A549 (cell line): ENCODE data around the gene DEPDC5. TPM values are rescaled to one million over a fixed set of nuclear protein-coding genes. Genes with fewer than 3 reads are reported as not detected.

Source experiments
- ATAC-seq, 2 experiments: fragments of 200-7000 bp in 1 of 2; fragments of >200 bp in 1 of 2; cut with Nextera tagmentation in 1 of 2; cut with Tn5 transposase in 1 of 2; 3 replicates each; pipeline versions ENCODE4 v1.8.0 to v1.9.1; 2018 to 2020; ENCODE audit warnings: mild to moderate bottlenecking in 1 of 2, moderate library complexity in 1 of 2
- CTCF ChIA-PET: fragments of 300-600 bp; sonication (Branson Sonifier 250); formaldehyde crosslinking; extraction: SDS; loops from one replicate; lab custom pipeline; 2021; ENCODE audit warnings: antibody characterized with exemption, inconsistent platforms; lab: Yijun Ruan, JAX
- POLR2A ChIA-PET: fragments of 350-600 bp; formaldehyde crosslinking; extraction: SDS; loops from one replicate; lab custom pipeline; 2021; ENCODE audit warnings: antibody characterized with exemption, inconsistent platforms; lab: Yijun Ruan, JAX
- DNase-seq, 2 experiments: peaks; one replicate each; pipeline versions ENCODE4 v3.0.0 to v3.0.0-alpha.2; 2011 to 2016; ENCODE audit warnings: low read depth in 1 of 2, low spot score in 1 of 2
- FAIRE-seq: peaks from 2 replicates; lab custom pipeline; 2011; peaks lifted over from hg19 to GRCh38; lab: Jason Lieb, UNC
- H3K27ac ChIP-seq, 2 experiments: fragments of >200 bp; sonication (Bioruptor Twin); formaldehyde crosslinking; 3 replicates each; pipeline ENCODE4 v1.5.1; 2016 to 2017
- H3K4me1 ChIP-seq: fragments of >200 bp; sonication (Bioruptor Twin); formaldehyde crosslinking; 3 replicates; pipeline ENCODE4 v1.6.1; 2016
- H3K4me2 ChIP-seq: fragments of >200 bp; sonication (Bioruptor Twin); formaldehyde crosslinking; 3 replicates; pipeline ENCODE4 v1.6.1; 2016
- H3K4me3 ChIP-seq: fragments of >200 bp; sonication (Bioruptor Twin); formaldehyde crosslinking; 3 replicates; pipeline ENCODE4 v1.5.1; 2016
- H3K9me3 ChIP-seq: fragments of >200 bp; sonication (Bioruptor Twin); formaldehyde crosslinking; 3 replicates; pipeline ENCODE4 v1.6.1; 2016
- BCL3 ChIP-seq: fragments of >200 bp; sonication (Bioruptor Twin); formaldehyde crosslinking; IDR thresholded peaks from 3 replicates; pipeline ENCODE4 v1.6.1; 2016
- CBX2 ChIP-seq: fragments of 200-600 bp; sonication (generic); IDR thresholded peaks from 2 replicates; pipeline ENCODE4 v1.6.1; 2016; ENCODE audit warnings: low read depth, mild to moderate bottlenecking, borderline replicate concordance
- CHD2 ChIP-seq: fragments of 150-350 bp; IDR thresholded peaks from 2 replicates; pipeline ENCODE4 v1.6.1; 2014; ENCODE audit warnings: low read length; ENCODE audit not compliant: partially characterized antibody
- ELK1 ChIP-seq: fragments of 150-350 bp; IDR thresholded peaks from 2 replicates; pipeline ENCODE4 v1.6.1; 2014; ENCODE audit warnings: low read depth, mild to moderate bottlenecking, low read length
- ESRRA ChIP-seq: fragments of 150-350 bp; IDR thresholded peaks from 2 replicates; pipeline ENCODE4 v1.6.1; 2014; ENCODE audit warnings: mild to moderate bottlenecking, low read length, borderline replicate concordance
- FOSB ChIP-seq: fragments of 250-450 bp; sonication (Bioruptor Pico); IDR thresholded peaks from 2 replicates; pipeline ENCODE4 v1.5.0; 2020; ENCODE audit warnings: mild to moderate bottlenecking, moderate library complexity
- MAFK ChIP-seq: fragments of 450-650 bp; IDR thresholded peaks from 2 replicates; pipeline ENCODE4 v1.6.1; 2014; ENCODE audit not compliant: partially characterized antibody
- NR3C1 ChIP-seq: fragments of >200 bp; sonication (Bioruptor Twin); formaldehyde crosslinking; IDR thresholded peaks from 3 replicates; pipeline ENCODE4 v1.6.1; 2017
- PHF8 ChIP-seq: fragments of 200-600 bp; sonication (generic); IDR thresholded peaks from 2 replicates; pipeline ENCODE4 v1.6.1; 2016; ENCODE audit warnings: low read depth, mild to moderate bottlenecking, antibody characterized with exemption, moderate library complexity, borderline replicate concordance
- RARB ChIP-seq: fragments of 250-450 bp; sonication (Bioruptor Pico); IDR thresholded peaks from 2 replicates; pipeline ENCODE4 v1.8.0; 2021; ENCODE audit warnings: mild to moderate bottlenecking, moderate library complexity
- REST ChIP-seq: fragments of 200-600 bp; sonication (generic); IDR thresholded peaks from 2 replicates; pipeline ENCODE4 v1.6.1; 2016; ENCODE audit warnings: antibody characterized with exemption, mild to moderate bottlenecking, moderate library complexity
- RNF2 ChIP-seq: fragments of 200-600 bp; sonication (generic); IDR thresholded peaks from 2 replicates; pipeline ENCODE4 v1.6.1; 2016; ENCODE audit warnings: low read depth, mild to moderate bottlenecking, antibody characterized with exemption, moderate library complexity, borderline replicate concordance
- ZNF302 ChIP-seq: fragments of 250-450 bp; sonication (Bioruptor Pico); IDR thresholded peaks from 2 replicates; pipeline ENCODE4 v1.9.0; 2021; ENCODE audit warnings: inconsistent platforms, mild to moderate bottlenecking, moderate library complexity
- WGBS: methylation state at CpG from one replicate; pipeline ENCODE4 v1.1.6; 2017; ENCODE audit errors: missing lambda C conversion rate; 5-methylcytosine and 5-hydroxymethylcytosine counted together
- polyA plus RNA-seq, 4 experiments: library from polyadenylated mRNA; depleted of rRNA in 3 of 4; stranded (reverse); fragments of >200 nt; fragmentation: RNase III in 1 of 4; extraction: RNeasy Plus Mini Kit Qiagen cat#74134 plus additional on column Dnase treatment in 1 of 4; gene quantifications; 2 replicates in 3 of 4; 3 replicates in 1 of 4; pipeline ENCODE4 v1.2.3, GENCODE V29; 2011 to 2017
- TF ChIP-seq, protein P1 (sequence below): fragments of 450-650 bp; IDR thresholded peaks from 2 replicates; pipeline ENCODE4 v1.6.1; 2014; ENCODE audit warnings: antibody characterized with exemption

DEPDC5 gene
- polyA plus RNA-seq, 2 of the 4 experiments (the other 2 are of a cell fraction): 4.4 to 10.1 TPM

GRCh38 chr22:31773416-31773815, 19.6 kb downstream of the DEPDC5 start:
- no peaks in the 10 kb centered on the region for H3K4me1 ChIP-seq
- WGBS: 90% methylated on average over 5 of the region's 5 CpGs

DNA sequence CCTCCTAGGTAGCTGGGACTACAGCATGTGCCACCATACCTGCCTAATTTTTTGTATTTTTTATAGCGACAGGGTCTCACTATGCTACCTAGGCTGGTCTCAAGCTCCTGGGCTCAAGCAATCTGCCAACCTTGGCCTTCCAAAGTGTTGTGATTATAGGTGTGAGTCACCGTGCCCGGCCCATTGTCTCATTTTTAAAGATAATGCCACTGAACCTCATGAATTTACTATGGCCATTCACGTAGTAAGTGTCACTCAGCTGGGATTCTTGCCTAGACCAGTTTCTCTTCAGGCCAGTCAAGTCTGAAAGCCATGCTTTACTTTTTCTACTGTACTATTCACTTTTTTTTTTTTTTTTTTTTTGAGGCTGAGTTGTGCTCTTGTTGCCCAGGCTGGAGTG, 22.4 kb downstream of the DEPDC5 start:
- H3K9me3 ChIP-seq: no peaks in the 10 kb centered on the region
- 93% methylated on average over 4 of the region's 4 CpGs for WGBS
- no peaks in the 10 kb centered on the region for H3K4me1 ChIP-seq
- H3K27ac ChIP-seq: no peak overlapping the region
- no peak overlapping the region for H3K4me3 ChIP-seq
- ATAC-seq (no peak), FAIRE-seq (no peak), DNase-seq (no peak)
- no peak overlapping the region for H3K4me2 ChIP-seq
- ChIA-PET CTCF (interaction anchor here (1.0 kb wide), 1 partner anchor 95 kb away, joined by 3 read pairs; no protein-coding TSS in a partner anchor), POLR2A (interaction anchor here (0.6 kb wide), 1 partner anchor 191 kb away, joined by 3 read pairs; no protein-coding TSS in a partner anchor)
- TF ChIP-seq ELK1: no peak
- TF ChIP-seq NR3C1: no peak
- no peak for TF ChIP-seq MAFK
- TF ChIP-seq RARB: no peak
- no peak for TF ChIP-seq PHF8
- TF ChIP-seq REST: no peak
- TF ChIP-seq ZNF302 (CRISPR knock-in tag): no peak

More at GRCh38 chr22:31773416-31773815, 19.6 kb downstream of the DEPDC5 start:
- no peak overlapping the region for H3K4me2 ChIP-seq
- H3K27ac ChIP-seq: no peak overlapping the region
- CTCF ChIA-PET: interaction anchor here (0.6 kb wide), 1 partner anchor 208 kb away, joined by 4 read pairs; no protein-coding TSS in a partner anchor
- no peak for FAIRE-seq
- POLR2A ChIA-PET: no interaction called here
- no peak overlapping the region for H3K4me3 ChIP-seq
- DNase-seq: no peak
- ATAC-seq: no peak
- no peaks in the 10 kb centered on the region for H3K9me3 ChIP-seq
- TF ChIP-seq ELK1 (no peak), CHD2 (no peak), FOSB (CRISPR knock-in tag) (no peak), BCL3 (no peak), RNF2 (no peak), CBX2 (no peak), REST (no peak), ESRRA (no peak)
- TF ChIP-seq, protein P1, sequence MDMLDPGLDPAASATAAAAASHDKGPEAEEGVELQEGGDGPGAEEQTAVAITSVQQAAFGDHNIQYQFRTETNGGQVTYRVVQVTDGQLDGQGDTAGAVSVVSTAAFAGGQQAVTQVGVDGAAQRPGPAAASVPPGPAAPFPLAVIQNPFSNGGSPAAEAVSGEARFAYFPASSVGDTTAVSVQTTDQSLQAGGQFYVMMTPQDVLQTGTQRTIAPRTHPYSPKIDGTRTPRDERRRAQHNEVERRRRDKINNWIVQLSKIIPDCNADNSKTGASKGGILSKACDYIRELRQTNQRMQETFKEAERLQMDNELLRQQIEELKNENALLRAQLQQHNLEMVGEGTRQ: no peak
